Loucy (cell line): ENCODE measurements around the gene TAAR5.

Experiments
- H2AFZ ChIP-seq: fragments of 200-600 bp; sonication (generic); 2 replicates; pipeline ENCODE4 v1.6.0; 2016; ENCODE audit warnings: antibody characterized with exemption, mild to moderate bottlenecking, low read length, moderate library complexity
- H3F3A ChIP-seq: fragments of 200-600 bp; 2 replicates; pipeline ENCODE4 v1.6.0; 2016; ENCODE audit warnings: antibody characterized with exemption, low read depth, mild to moderate bottlenecking
- H3K27me3 ChIP-seq: fragments of 200-600 bp; sonication (generic); 2 replicates; pipeline ENCODE4 v1.6.1; 2014; ENCODE audit warnings: low read length, mild to moderate bottlenecking; ENCODE audit not compliant: insufficient read depth, poor library complexity, severe bottlenecking
- H3K36me3 ChIP-seq: fragments of 200-600 bp; sonication (generic); 2 replicates; pipeline ENCODE4 v1.6.1; 2016; ENCODE audit warnings: low read length; ENCODE audit not compliant: insufficient read depth
- H3K4me1 ChIP-seq: fragments of 200-600 bp; sonication (generic); 2 replicates; pipeline ENCODE4 v1.5.1; 2014; ENCODE audit warnings: low read length, mild to moderate bottlenecking; ENCODE audit not compliant: insufficient read depth, poor library complexity, severe bottlenecking
- H3K4me2 ChIP-seq: fragments of 200-600 bp; sonication (generic); 2 replicates; pipeline ENCODE4 v1.6.0; 2014; ENCODE audit warnings: antibody characterized with exemption, low read length, low read depth, mild to moderate bottlenecking; ENCODE audit not compliant: poor library complexity, severe bottlenecking
- H3K4me3 ChIP-seq: fragments of 200-600 bp; sonication (generic); 2 replicates; pipeline ENCODE4 v1.5.1; 2014; ENCODE audit warnings: low read length, mild to moderate bottlenecking, mixed read lengths; ENCODE audit not compliant: poor library complexity, severe bottlenecking
- H3K79me2 ChIP-seq: fragments of 200-600 bp; sonication (generic); 2 replicates; pipeline ENCODE4 v1.6.1; 2014; ENCODE audit warnings: low read length; ENCODE audit not compliant: insufficient read depth
- H3K9ac ChIP-seq: fragments of 200-600 bp; sonication (generic); 2 replicates; pipeline ENCODE4 v1.6.0; 2014; ENCODE audit warnings: mild to moderate bottlenecking, low read depth, low read length, moderate library complexity; ENCODE audit not compliant: poor library complexity, severe bottlenecking
- H3K9me2 ChIP-seq: fragments of 200-600 bp; sonication (generic); replicated peaks from 2 replicates; pipeline ENCODE4 v1.6.1; 2016; ENCODE audit warnings: low read depth, low read length, mixed read lengths
- H3K9me3 ChIP-seq: fragments of 200-600 bp; sonication (generic); 2 replicates; pipeline ENCODE4 v1.6.1; 2014; ENCODE audit warnings: mild to moderate bottlenecking, antibody characterized with exemption, low read length, low read depth; ENCODE audit not compliant: insufficient read depth
- H4K20me1 ChIP-seq: fragments of 200-600 bp; sonication (generic); 2 replicates; pipeline ENCODE4 v1.6.0; 2014; ENCODE audit warnings: antibody characterized with exemption, low read length, mild to moderate bottlenecking; ENCODE audit not compliant: insufficient read depth, poor library complexity, severe bottlenecking
- EZH2phosphoT487 ChIP-seq: fragments of 200-600 bp; IDR thresholded peaks from 2 replicates; pipeline ENCODE4 v1.6.1; 2018; ENCODE audit warnings: antibody characterized with exemption, mild to moderate bottlenecking, moderate library complexity, borderline replicate concordance
- TF ChIP-seq, protein P1 (sequence below): fragments of 200-600 bp; sonication (generic); conservative IDR thresholded peaks from 2 replicates; pipeline ENCODE4 v1.5.1; 2014; ENCODE audit warnings: mild to moderate bottlenecking, antibody characterized with exemption, low read length

The TAAR5 gene

DNA sequence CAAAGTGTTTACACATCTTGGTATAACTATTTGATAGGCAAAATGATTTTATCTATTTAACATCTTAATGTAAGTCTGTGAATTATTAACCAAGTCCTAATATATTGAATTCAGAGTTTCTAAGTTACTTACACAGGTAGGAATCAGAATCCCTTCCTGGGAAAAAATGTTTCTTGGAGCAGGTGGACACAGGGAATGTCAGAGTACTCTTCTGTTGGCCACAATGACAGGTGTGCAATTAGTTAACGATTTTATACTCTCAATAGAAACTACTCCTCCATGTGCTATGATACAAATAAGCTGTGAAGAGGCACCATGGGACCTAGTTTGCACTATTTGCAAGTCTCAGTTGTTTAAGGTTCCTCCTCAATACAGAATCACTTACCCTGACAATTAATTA, 821 bp upstream of the TAAR5 start:
- no peaks in the 10 kb centered on the region for H3K27me3 ChIP-seq
- H3K4me1 ChIP-seq = no peaks in the 10 kb centered on the region
- no peak overlapping the region for H3K9ac ChIP-seq
- H4K20me1 ChIP-seq = peaks cover 3% of the 10 kb centered on the region
- H3K79me2 ChIP-seq = no peaks in the 10 kb centered on the region
- no peak for TF ChIP-seq EZH2phosphoT487
- TF ChIP-seq, protein P1, sequence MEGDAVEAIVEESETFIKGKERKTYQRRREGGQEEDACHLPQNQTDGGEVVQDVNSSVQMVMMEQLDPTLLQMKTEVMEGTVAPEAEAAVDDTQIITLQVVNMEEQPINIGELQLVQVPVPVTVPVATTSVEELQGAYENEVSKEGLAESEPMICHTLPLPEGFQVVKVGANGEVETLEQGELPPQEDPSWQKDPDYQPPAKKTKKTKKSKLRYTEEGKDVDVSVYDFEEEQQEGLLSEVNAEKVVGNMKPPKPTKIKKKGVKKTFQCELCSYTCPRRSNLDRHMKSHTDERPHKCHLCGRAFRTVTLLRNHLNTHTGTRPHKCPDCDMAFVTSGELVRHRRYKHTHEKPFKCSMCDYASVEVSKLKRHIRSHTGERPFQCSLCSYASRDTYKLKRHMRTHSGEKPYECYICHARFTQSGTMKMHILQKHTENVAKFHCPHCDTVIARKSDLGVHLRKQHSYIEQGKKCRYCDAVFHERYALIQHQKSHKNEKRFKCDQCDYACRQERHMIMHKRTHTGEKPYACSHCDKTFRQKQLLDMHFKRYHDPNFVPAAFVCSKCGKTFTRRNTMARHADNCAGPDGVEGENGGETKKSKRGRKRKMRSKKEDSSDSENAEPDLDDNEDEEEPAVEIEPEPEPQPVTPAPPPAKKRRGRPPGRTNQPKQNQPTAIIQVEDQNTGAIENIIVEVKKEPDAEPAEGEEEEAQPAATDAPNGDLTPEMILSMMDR = no peak
- H3K9me3 ChIP-seq = no peaks in the 10 kb centered on the region
- no peaks in the 10 kb centered on the region for H3F3A ChIP-seq
- no peak overlapping the region for H3K4me2 ChIP-seq
- H3K36me3 ChIP-seq = no peaks in the 10 kb centered on the region
- H2AFZ ChIP-seq = no peak overlapping the region
- no peak overlapping the region for H3K4me3 ChIP-seq
- no peaks in the 10 kb centered on the region for H3K9me2 ChIP-seq

DNA sequence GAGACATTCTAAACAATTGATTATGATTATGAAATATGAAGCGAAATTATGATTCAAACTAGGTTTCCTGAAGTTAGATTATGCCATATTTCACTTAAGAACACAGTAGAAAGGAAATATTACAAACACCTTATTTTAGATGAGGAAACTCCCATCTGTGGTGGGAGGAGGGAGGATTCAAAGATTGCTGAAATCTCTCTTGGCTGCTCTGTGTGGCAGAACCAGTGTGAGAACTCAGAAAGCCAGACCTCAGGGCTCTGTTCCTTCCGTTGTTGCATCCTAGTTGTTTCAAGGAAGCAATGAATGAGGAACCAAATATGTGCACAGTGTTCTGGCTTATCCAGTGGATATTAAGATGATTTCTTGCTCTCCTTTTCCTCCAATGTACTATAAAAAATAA, 2.1 kb downstream of the TAAR5 start:
- no peak overlapping the region for H3K4me2 ChIP-seq
- H4K20me1 ChIP-seq = peaks cover 3% of the 10 kb centered on the region
- H3K79me2 ChIP-seq = no peaks in the 10 kb centered on the region
- no peaks in the 10 kb centered on the region for H3K9me3 ChIP-seq
- TF ChIP-seq, protein P1 = no peak
- no peak for TF ChIP-seq EZH2phosphoT487
- H3K4me1 ChIP-seq = peaks cover 4% of the 10 kb centered on the region
- no peaks in the 10 kb centered on the region for H3K27me3 ChIP-seq
- no peaks in the 10 kb centered on the region for H3F3A ChIP-seq
- H3K9me2 ChIP-seq = no peaks in the 10 kb centered on the region
- no peak overlapping the region for H2AFZ ChIP-seq
- H3K4me3 ChIP-seq = no peak overlapping the region
- H3K36me3 ChIP-seq = no peaks in the 10 kb centered on the region
- H3K9ac ChIP-seq = no peak overlapping the region

DNA sequence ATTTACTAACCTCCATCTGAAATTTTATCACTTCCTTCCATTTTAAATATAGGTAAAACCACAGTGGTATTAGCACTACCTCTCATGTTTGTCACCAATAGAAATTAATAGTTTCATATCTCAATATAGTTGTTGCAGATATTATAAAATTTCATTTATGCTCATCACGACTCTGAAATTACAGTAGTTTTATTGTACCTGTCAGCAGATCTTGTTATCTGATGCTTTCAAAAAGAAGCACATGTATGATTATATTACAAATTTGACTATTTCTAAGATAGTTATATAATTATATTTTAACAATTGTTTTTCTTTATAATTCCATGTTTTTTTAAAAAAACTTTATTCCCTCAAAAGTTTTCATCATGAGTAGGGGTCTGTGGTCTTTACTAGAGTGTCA, 4.8 kb downstream of the TAAR5 start:
- no peak overlapping the region for H3K4me3 ChIP-seq
- H3K4me1 ChIP-seq = peaks cover 4% of the 10 kb centered on the region
- H3K9ac ChIP-seq = no peak overlapping the region
- H3K9me3 ChIP-seq = no peaks in the 10 kb centered on the region
- H2AFZ ChIP-seq = no peak overlapping the region
- no peak overlapping the region for H3K4me2 ChIP-seq
- no peaks in the 10 kb centered on the region for H3K36me3 ChIP-seq
- TF ChIP-seq, protein P1 = no peak
- no peak for TF ChIP-seq EZH2phosphoT487
- H4K20me1 ChIP-seq = no peaks in the 10 kb centered on the region
- no peaks in the 10 kb centered on the region for H3K27me3 ChIP-seq
- no peaks in the 10 kb centered on the region for H3F3A ChIP-seq
- H3K9me2 ChIP-seq = no peaks in the 10 kb centered on the region
- H3K79me2 ChIP-seq = no peaks in the 10 kb centered on the region
